ENCODE measurements around the gene JTB. TPM values are rescaled to one million over a fixed set of nuclear protein-coding genes. Genes with fewer than 3 reads are reported as not detected.

JTB gene
- total and polyA plus RNA-seq, 2 of the 4 experiments (the other 2 are of a cell fraction) = 123 to 138 TPM

GRCh38 chr1:153944827-153945117, 32.7 kb downstream of the JTB start:
- H2BK20ac ChIP-seq (ENCODE audit: low read depth, low read length) = no peak overlapping the region
- H2BK120ac ChIP-seq (ENCODE audit: low read depth, low read length) = 0 out of 2 replicates have a peak overlapping the region, but pooled peaks have one; percentile 13
- no peak overlapping the region for H2AFZ ChIP-seq (replicated peaks; ENCODE audit: low read length, poor library complexity)
- H3K9ac ChIP-seq (ENCODE audit: low read depth, low read length) = peak overlapping the region; percentile 98; the same call in 1 of the 2 replicates
- intact Hi-C loops (cut with micrococcal nuclease) = no loop called here
- TF ChIP-seq FOS (IDR thresholded peaks at IDR 0.05; ENCODE audit: low read depth, low read length) (no peak), CHD1 (IDR thresholded peaks at IDR 0.05; ENCODE audit: low read depth, low read length) (no peak), MAZ (IDR thresholded peaks at IDR 0.05; ENCODE audit: borderline replicate concordance, low read depth, low read length) (no peak), RCOR1 (IDR thresholded peaks at IDR 0.05; ENCODE audit: insufficient replicate concordance, low read length) (no peak), ELK1 (IDR thresholded peaks at IDR 0.05; ENCODE audit: borderline replicate concordance, low read depth, low read length) (no peak), CTCF (conservative IDR thresholded peaks at IDR 0.05; ENCODE audit: low read depth, low read length) (no peak), SMC3 (IDR thresholded peaks at IDR 0.05; ENCODE audit: low read depth, low read length) (no peak), MAFK (IDR thresholded peaks at IDR 0.05; ENCODE audit: low read depth, low read length) (no peak), NFE2L2 (IDR thresholded peaks at IDR 0.05; ENCODE audit: low read depth, low read length) (no peak), POLR2A (IDR thresholded peaks at IDR 0.05; ENCODE audit: low read depth, low read length) (no peak), BHLHE40 (IDR thresholded peaks at IDR 0.05; ENCODE audit: low read depth, low read length) (no peak), RFX5 (IDR thresholded peaks at IDR 0.05; ENCODE audit: low read depth, low read length) (no peak), RAD21 (IDR thresholded peaks at IDR 0.05; ENCODE audit: low read length) (no peak), CEBPB (IDR thresholded peaks at IDR 0.05; ENCODE audit: low read depth, low read length) (no peak), MXI1 (IDR thresholded peaks at IDR 0.05; ENCODE audit: borderline replicate concordance, low read depth, low read length) (no peak), USF2 (IDR thresholded peaks at IDR 0.05; ENCODE audit: low read depth, low read length) (no peak)
- DNase-seq = no peak
- no peak overlapping the region; the same call in 1 of the 2 replicates for H3K4ac ChIP-seq (ENCODE audit: low read depth, low read length)
- CTCF ChIA-PET = no interaction called here
- no peak overlapping the region for H3K56ac ChIP-seq (ENCODE audit: extremely low read depth, insufficient read depth, low read length)
- peaks cover 15 to 56% of the 10 kb centered on the region in 2 experiments for H3K79me1 ChIP-seq (ENCODE audit: low read depth in 1 of 2, low read length in 2 of 2)
- in situ Hi-C loops (cut with MboI; ENCODE audit: low sequenced_read_pairs) = loop anchor here (5.0 kb wide), 1 partner anchor 147 kb away; no protein-coding TSS in a partner anchor
- H2BK5ac ChIP-seq (ENCODE audit: low read depth, low read length, poor library complexity, severe bottlenecking) = no peak overlapping the region
- no peak overlapping the region for H3K4me3 ChIP-seq (ENCODE audit: insufficient read depth, low read depth, low read length)
- WGBS, 2 experiments (ENCODE audit: extremely low coverage in 2 of 2, insufficient read length in 1 of 2) = 100% methylated on average over 1 of the region's 3 CpGs; no CpG with 5 or more reads in 1 of the 2 experiments
- POLR2A ChIA-PET (ENCODE audit: unreplicated experiment) = interaction anchor here (0.6 kb wide), 1 partner anchor 499 kb away, joined by 3 read pairs; no protein-coding TSS in a partner anchor
- no peak overlapping the region for H2AK5ac ChIP-seq (ENCODE audit: low read depth, low read length)
- no peaks in the 10 kb centered on the region for H3K9me3 ChIP-seq (ENCODE audit: control insufficient read depth, insufficient read depth, low read length)
- no peaks in the 10 kb centered on the region for H3K27me3 ChIP-seq (ENCODE audit: control insufficient read depth, insufficient read depth, low read length)
- H4K91ac ChIP-seq (ENCODE audit: insufficient read depth, low read depth, low read length) = no peak overlapping the region
- H3K4me2 ChIP-seq (ENCODE audit: low read depth, low read length) = peak overlapping the region; percentile 100; the same call in 1 of the 2 replicates
- H3K9me1 ChIP-seq (ENCODE audit: insufficient read depth, low read length) = peaks cover 18% of the 10 kb centered on the region; the same call in 1 of the 2 replicates
- dilution Hi-C loops (cut with HindIII; ENCODE audit: low sequenced_read_pairs, unreplicated experiment) = no loop called here
- peaks cover 44% of the 10 kb centered on the region for H3K36me3 ChIP-seq (ENCODE audit: control insufficient read depth, insufficient read depth, low read length)
- BruUV-seq (replicated peaks) = no TSS peak
- peak overlapping the region; percentile 48 for H3K14ac ChIP-seq (replicated peaks; ENCODE audit: low read depth, low read length)
- H2AK9ac ChIP-seq (replicated peaks; ENCODE audit: low read depth, low read length, poor library complexity) = peak overlapping the region; percentile 99
- H4K5ac ChIP-seq (ENCODE audit: low read depth, low read length) = no peak overlapping the region
- peak overlapping the region; percentile 21; the same call in 1 of the 3 replicates for H2BK15ac ChIP-seq (ENCODE audit: low read depth, low read length)
- no peak overlapping the region for H3K18ac ChIP-seq (ENCODE audit: low read depth, low read length)
- peaks cover 11% of the 10 kb centered on the region for H4K20me1 ChIP-seq (ENCODE audit: insufficient read depth, low read length)
- no peak overlapping the region for H3K27ac ChIP-seq (ENCODE audit: insufficient read depth, low read length)
- 0 out of 2 replicates have a peak overlapping the region, but pooled peaks have one; percentile 43 for H3K23ac ChIP-seq (ENCODE audit: low read depth, low read length)
- H4K8ac ChIP-seq (ENCODE audit: low read depth in 2 of 2, low read length in 2 of 2) = peak overlapping the region in 1 of 2 experiments; percentile 21; a peak in 2 of 4 replicates
- peaks cover 9% of the 10 kb centered on the region for H3K4me1 ChIP-seq (ENCODE audit: control insufficient read depth, insufficient read depth, low read length)
- ATAC-seq (ENCODE audit: low read depth) = no peak
